Mesendoderm (in vitro differentiated cells): Measurements from ENCODE around the gene MYL7.

Source experiments
- DNase-seq: peaks from one replicate; pipeline ENCODE4 v3.0.0; 2013
- H2AK5ac ChIP-seq: 2 replicates; pipeline ENCODE4 v1.6.1; 2013; ENCODE audit warnings: low read length, inconsistent platforms
- H2BK120ac ChIP-seq: 2 replicates; pipeline ENCODE4 v1.6.1; 2013; ENCODE audit warnings: low read depth, mild to moderate bottlenecking, low read length, moderate library complexity, mixed read lengths
- H2BK15ac ChIP-seq: replicated peaks from 2 replicates; pipeline ENCODE4 v1.6.1; 2013; ENCODE audit warnings: low read depth, mild to moderate bottlenecking, moderate library complexity
- H2BK5ac ChIP-seq: 2 replicates; pipeline ENCODE4 v1.6.1; 2013; ENCODE audit warnings: low read length, inconsistent platforms
- H3K18ac ChIP-seq: 2 replicates; pipeline ENCODE4 v1.6.1; 2013; ENCODE audit warnings: mild to moderate bottlenecking, low read length, mixed read lengths
- H3K23ac ChIP-seq: one replicate; pipeline ENCODE4 v1.6.1; 2013; ENCODE audit warnings: low read length
- H3K27ac ChIP-seq: 2 replicates; pipeline ENCODE4 v1.5.1; 2013; ENCODE audit warnings: low read depth, mild to moderate bottlenecking, inconsistent platforms, low read length, moderate library complexity
- H3K27me3 ChIP-seq: 2 replicates; pipeline ENCODE4 v1.6.1; 2013; ENCODE audit warnings: low read length, control low read depth, mild to moderate bottlenecking, inconsistent platforms; ENCODE audit not compliant: insufficient read depth, poor library complexity
- H3K36me3 ChIP-seq: 2 replicates; pipeline ENCODE4 v1.6.1; 2013; ENCODE audit warnings: low read length, inconsistent platforms; ENCODE audit not compliant: control insufficient read depth, insufficient read depth
- H3K4ac ChIP-seq: one replicate; pipeline ENCODE4 v1.6.1; 2013; ENCODE audit warnings: low read depth, mild to moderate bottlenecking, low read length, moderate library complexity
- H3K4me1 ChIP-seq: 2 replicates; pipeline ENCODE4 v1.6.1; 2013; ENCODE audit warnings: low read depth, low read length, inconsistent platforms; ENCODE audit not compliant: control insufficient read depth
- H3K4me2 ChIP-seq: 2 replicates; pipeline ENCODE4 v1.6.1; 2013; ENCODE audit warnings: low read length
- H3K4me3 ChIP-seq: 2 replicates; pipeline ENCODE4 v1.5.1; 2013; ENCODE audit warnings: mild to moderate bottlenecking, low read length
- H3K56ac ChIP-seq: one replicate; pipeline ENCODE4 v1.6.1; 2013; ENCODE audit warnings: low read length
- H3K79me1 ChIP-seq: 2 replicates; pipeline ENCODE4 v1.6.1; 2013; ENCODE audit warnings: low read length, inconsistent platforms
- H3K79me2 ChIP-seq: 2 replicates; pipeline ENCODE4 v1.6.1; 2013; ENCODE audit warnings: mild to moderate bottlenecking, low read length; ENCODE audit not compliant: control insufficient read depth, insufficient read depth
- H3K9ac ChIP-seq: 2 replicates; pipeline ENCODE4 v1.6.1; 2013; ENCODE audit warnings: low read length, inconsistent platforms
- H4K5ac ChIP-seq: one replicate; pipeline ENCODE4 v1.6.1; 2013; ENCODE audit warnings: low read length
- H4K8ac ChIP-seq: one replicate; pipeline ENCODE4 v1.6.1; 2013; ENCODE audit warnings: low read depth, mild to moderate bottlenecking, control low read depth, low read length, moderate library complexity
- WGBS: extraction: QIAGEN DNeasy Blood & Tissue Kit; methylation state at CpG from one replicate; pipeline ENCODE4 v1.1.7; 2013; ENCODE audit warnings: low lambda C conversion rate, missing lambda C conversion rate; ENCODE audit not compliant: insufficient coverage; ENCODE audit errors: extremely low coverage; 5-methylcytosine and 5-hydroxymethylcytosine counted together

Gene MYL7

DNA sequence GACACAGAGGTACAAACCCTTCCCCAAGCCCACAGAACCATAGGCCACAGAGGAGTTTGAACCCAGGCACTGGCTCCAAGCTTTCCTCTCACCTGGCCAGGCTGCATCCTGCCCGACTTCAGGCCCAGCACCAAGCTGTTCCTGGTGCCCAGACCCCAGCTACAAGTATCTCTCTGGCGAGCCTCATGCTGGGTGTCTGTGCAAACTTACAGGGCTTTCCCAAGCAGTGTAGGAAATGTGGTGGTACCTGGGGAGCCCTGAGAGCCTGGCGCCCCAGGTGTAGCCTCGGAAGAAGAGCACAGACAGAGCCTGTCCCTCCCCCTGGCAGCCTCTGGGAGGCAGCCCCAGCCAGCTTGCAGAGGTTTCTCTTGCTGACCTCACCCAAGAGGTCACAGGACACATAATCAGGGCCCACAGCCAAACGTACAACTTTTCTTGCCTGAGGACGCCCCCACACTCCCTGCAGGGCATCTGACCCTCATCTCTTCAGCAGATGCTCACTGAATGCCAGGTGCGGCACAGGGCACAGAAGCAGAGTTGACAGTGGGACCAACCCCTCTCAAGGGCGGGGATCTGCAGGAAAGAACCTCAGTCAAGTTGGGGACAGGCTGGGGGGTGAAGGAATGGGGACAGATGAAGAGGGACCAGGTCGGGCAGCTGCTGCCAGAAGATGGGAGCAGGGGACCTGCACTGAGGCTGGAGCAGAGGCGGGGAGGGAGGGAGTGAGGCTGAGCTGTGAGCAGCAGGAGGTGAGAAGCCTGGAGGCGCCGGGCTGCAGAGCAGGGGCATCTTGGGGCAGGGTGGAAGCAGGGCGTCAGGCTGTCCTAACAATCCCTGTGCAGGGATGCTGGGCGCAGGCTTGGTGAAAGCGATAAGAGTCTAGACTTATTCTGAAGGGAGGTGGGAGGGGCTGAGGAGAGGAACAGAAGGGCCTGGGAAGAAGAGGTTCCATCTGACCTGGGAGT is 16.3 kb upstream of the MYL7 start:
- H2BK120ac ChIP-seq = no peak overlapping the region
- no peaks in the 10 kb centered on the region for H3K27me3 ChIP-seq
- peak; percentile 27 for DNase-seq
- no peak overlapping the region for H2BK15ac ChIP-seq
- H3K4me1 ChIP-seq = no peaks in the 10 kb centered on the region
- no peak overlapping the region for H3K18ac ChIP-seq
- no peak overlapping the region for H3K27ac ChIP-seq
- H3K4me3 ChIP-seq = no peak overlapping the region
- no peak overlapping the region for H3K23ac ChIP-seq
- no peak overlapping the region for H3K9ac ChIP-seq
- H2AK5ac ChIP-seq = no peak overlapping the region
- no peaks in the 10 kb centered on the region for H3K36me3 ChIP-seq
- no peak overlapping the region for H4K8ac ChIP-seq
- H3K4ac ChIP-seq = no peak overlapping the region
- H4K5ac ChIP-seq = no peak overlapping the region
- no peak overlapping the region for H3K56ac ChIP-seq
- no peak overlapping the region for H2BK5ac ChIP-seq
- no peak overlapping the region for H3K4me2 ChIP-seq
- H3K79me2 ChIP-seq = no peaks in the 10 kb centered on the region
- WGBS = no CpG with 5 or more reads among the region's 15 CpGs
- H3K79me1 ChIP-seq = no peaks in the 10 kb centered on the region

DNA sequence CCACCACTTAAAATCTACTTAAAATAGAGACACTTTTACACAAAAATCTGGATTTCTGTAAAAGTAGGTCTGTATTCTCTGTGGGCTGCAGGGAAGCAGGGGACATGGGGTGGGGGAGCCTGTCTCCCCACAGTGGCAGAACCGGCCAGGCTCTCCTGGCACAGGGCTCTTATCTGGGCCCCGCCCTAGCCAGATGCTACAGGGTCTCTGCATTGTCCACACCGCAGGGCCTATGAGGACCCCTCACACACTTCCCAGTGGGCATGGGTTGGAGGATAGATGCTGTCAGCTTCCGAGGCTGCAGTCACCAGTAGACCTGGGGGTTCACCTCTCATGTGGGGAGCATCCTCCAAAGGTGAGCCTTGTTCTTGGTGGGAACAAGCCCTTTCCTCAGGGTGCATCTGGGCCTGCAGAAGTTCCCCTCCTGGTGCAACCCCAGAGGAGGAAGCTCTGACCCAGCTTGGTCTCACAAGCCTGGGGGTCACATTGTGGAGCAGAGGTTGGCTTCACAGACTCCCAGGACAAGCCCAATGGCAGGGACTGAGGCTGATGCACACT is 15.4 kb upstream of the MYL7 start:
- Histone ChIP-seq H3K79me2 (no peaks in the 10 kb centered on the region), H2AK5ac (no peak overlapping the region), H3K79me1 (no peaks in the 10 kb centered on the region), H3K56ac (no peak overlapping the region), H4K8ac (no peak overlapping the region), H3K27me3 (no peaks in the 10 kb centered on the region), H3K23ac (no peak overlapping the region), H3K9ac (no peak overlapping the region), H4K5ac (no peak overlapping the region), H3K4ac (no peak overlapping the region), H3K4me2 (no peak overlapping the region), H3K4me1 (no peaks in the 10 kb centered on the region), H2BK5ac (no peak overlapping the region), H2BK120ac (no peak overlapping the region), H3K27ac (no peak overlapping the region), H3K4me3 (no peak overlapping the region), H3K18ac (no peak overlapping the region), H3K36me3 (no peaks in the 10 kb centered on the region), H2BK15ac (no peak overlapping the region)
- WGBS = no CpG with 5 or more reads among the region's 4 CpGs
- DNase-seq = no peak

DNA sequence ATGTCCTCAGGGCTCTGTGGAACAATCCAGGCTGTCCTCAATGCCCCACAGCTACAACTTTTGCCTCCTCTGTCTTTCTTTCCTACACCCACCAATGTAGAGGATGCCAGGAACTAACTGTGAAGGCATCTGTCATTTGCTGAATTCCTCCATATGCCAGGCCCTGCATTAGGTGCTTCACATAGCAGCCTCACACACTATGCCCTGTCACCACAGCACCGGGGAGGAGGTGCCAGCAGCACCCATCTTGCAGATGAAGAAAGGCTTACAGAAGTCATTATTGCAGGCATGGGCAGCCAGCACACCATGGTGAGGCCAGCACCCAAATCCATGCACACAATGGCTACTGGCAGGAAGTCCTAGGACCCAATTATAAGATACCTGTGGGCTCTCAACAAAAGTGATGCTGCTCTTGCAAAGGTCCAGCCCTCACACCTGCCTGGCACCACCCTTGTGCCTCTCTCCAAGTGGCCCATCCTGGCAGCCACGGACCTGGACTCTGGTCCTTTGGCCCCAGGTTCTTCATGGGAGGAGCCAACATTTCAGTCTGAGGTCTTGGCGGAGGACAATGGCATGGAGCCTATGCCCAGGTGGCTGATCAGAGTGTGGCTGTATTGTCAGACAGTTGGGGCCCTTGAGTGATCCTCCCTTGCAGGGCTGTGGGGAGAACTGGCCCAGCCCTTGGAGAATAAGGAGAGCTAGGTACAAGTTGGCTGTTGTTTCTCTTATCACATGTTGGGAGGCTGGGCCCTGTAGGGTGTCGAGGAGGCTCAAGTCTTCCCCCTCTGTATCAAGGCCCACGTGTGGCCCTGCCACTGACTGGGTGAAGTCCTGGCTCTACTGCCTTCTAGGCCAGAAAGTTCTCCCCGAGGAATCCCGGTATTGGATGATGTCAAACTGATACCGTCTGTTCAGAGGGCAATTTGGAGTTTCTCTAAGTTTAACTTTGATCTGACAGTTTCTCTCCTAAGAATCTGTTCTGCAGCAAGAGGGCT is 14.4 kb upstream of the MYL7 start:
- H3K4ac ChIP-seq = no peak overlapping the region
- H3K23ac ChIP-seq = no peak overlapping the region
- no peak overlapping the region for H2BK120ac ChIP-seq
- no peak for DNase-seq
- no peak overlapping the region for H2AK5ac ChIP-seq
- H3K56ac ChIP-seq = no peak overlapping the region
- H3K4me1 ChIP-seq = no peaks in the 10 kb centered on the region
- no peak overlapping the region for H2BK15ac ChIP-seq
- no peaks in the 10 kb centered on the region for H3K27me3 ChIP-seq
- no peaks in the 10 kb centered on the region for H3K36me3 ChIP-seq
- H2BK5ac ChIP-seq = no peak overlapping the region
- H4K8ac ChIP-seq = no peak overlapping the region
- no peaks in the 10 kb centered on the region for H3K79me2 ChIP-seq
- H3K79me1 ChIP-seq = no peaks in the 10 kb centered on the region
- no CpG with 5 or more reads among the region's 8 CpGs for WGBS
- H3K27ac ChIP-seq = no peak overlapping the region
- H3K4me3 ChIP-seq = no peak overlapping the region
- H3K4me2 ChIP-seq = no peak overlapping the region
- H3K9ac ChIP-seq = no peak overlapping the region
- no peak overlapping the region for H3K18ac ChIP-seq
- H4K5ac ChIP-seq = no peak overlapping the region

DNA sequence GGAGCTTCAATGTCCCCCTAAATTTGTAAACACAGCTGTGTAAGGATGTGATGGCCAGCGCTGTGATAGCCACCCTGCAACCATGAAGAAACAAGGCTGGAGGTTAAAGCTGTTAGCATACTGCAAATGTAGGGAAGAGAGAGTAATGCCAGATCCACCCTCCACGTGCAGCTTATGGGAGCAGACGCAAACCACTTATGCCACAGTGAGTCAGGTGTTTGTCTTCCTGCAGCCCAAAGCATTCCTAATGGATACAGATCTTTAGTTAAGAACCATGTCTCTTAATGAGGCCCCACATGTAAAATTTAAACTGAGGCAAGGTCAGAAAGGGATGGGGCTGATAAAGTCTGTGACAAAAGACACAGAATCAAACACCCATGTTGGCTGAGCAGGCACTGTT is 13.6 kb upstream of the MYL7 start:
- no peaks in the 10 kb centered on the region for H3K27me3 ChIP-seq
- H3K23ac ChIP-seq = no peak overlapping the region

DNA sequence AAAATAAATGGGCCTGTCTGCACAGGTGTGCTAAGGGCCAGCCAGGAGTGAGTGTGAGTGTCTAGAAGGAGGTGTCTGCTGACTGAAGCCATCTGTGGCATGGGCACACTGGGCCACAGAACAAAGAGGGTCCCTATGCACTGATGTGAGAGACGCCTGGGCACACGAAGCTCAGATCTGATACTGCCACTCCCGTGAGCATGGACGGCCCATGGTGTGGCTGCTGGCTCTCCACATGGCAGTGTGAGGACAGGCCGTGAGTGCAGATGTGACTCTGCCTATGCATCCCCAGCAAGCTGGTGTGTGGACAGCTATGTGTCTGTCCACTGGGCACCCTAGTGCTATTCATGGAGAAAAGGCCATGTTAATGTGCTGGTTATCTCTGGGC is 12.8 kb upstream of the MYL7 start:
- no peak overlapping the region for H3K4ac ChIP-seq
- no peak overlapping the region for H3K56ac ChIP-seq
- no peak overlapping the region for H3K23ac ChIP-seq
- no peaks in the 10 kb centered on the region for H3K27me3 ChIP-seq
- H3K4me2 ChIP-seq = no peak overlapping the region
- DNase-seq = no peak
- no peak overlapping the region for H4K8ac ChIP-seq
- H4K5ac ChIP-seq = no peak overlapping the region
- no peak overlapping the region for H2BK5ac ChIP-seq
- WGBS = no CpG with 5 or more reads among the region's 5 CpGs
- H3K9ac ChIP-seq = no peak overlapping the region
- H2AK5ac ChIP-seq = no peak overlapping the region
- H3K36me3 ChIP-seq = no peaks in the 10 kb centered on the region
- no peaks in the 10 kb centered on the region for H3K79me1 ChIP-seq
- no peaks in the 10 kb centered on the region for H3K79me2 ChIP-seq
- H3K4me3 ChIP-seq = no peak overlapping the region
- H2BK15ac ChIP-seq = no peak overlapping the region
- no peaks in the 10 kb centered on the region for H3K4me1 ChIP-seq
- no peak overlapping the region for H3K27ac ChIP-seq
- no peak overlapping the region for H2BK120ac ChIP-seq
- no peak overlapping the region for H3K18ac ChIP-seq

More for the DNA sequence above, 13.6 kb upstream of the MYL7 start:
- H3K4me1 ChIP-seq = no peaks in the 10 kb centered on the region
- no peak for DNase-seq
- no peak overlapping the region for H3K4me3 ChIP-seq
- no peaks in the 10 kb centered on the region for H3K36me3 ChIP-seq
- no peak overlapping the region for H2BK120ac ChIP-seq
- H4K8ac ChIP-seq = no peak overlapping the region
- no peak overlapping the region for H2BK5ac ChIP-seq
- no peaks in the 10 kb centered on the region for H3K79me1 ChIP-seq
- H2BK15ac ChIP-seq = no peak overlapping the region
- H3K9ac ChIP-seq = no peak overlapping the region
- H2AK5ac ChIP-seq = no peak overlapping the region
- H3K4me2 ChIP-seq = no peak overlapping the region
- no peak overlapping the region for H3K18ac ChIP-seq
- H3K4ac ChIP-seq = no peak overlapping the region
- no peak overlapping the region for H3K56ac ChIP-seq
- WGBS = no CpG with 5 or more reads among the region's 3 CpGs
- no peak overlapping the region for H3K27ac ChIP-seq
- H3K79me2 ChIP-seq = no peaks in the 10 kb centered on the region
- H4K5ac ChIP-seq = no peak overlapping the region
